ENCODE results near the gene GPX8.

Gene GPX8

GRCh38 chr5:55146080-55146479 lies 13.9 kb upstream of the GPX8 start:
- H3K36me3 ChIP-seq (ENCODE audit: control insufficient read depth in 2 of 2, insufficient read depth in 2 of 2, low read length in 2 of 2): no peaks in the 10 kb centered on the region
- no peak overlapping the region for H3K4me3 ChIP-seq (ENCODE audit: low read length in 2 of 2)
- H3K9me3 ChIP-seq (ENCODE audit: control insufficient read depth in 2 of 2, low read length in 2 of 2): no peaks in the 10 kb centered on the region
- no peaks in the 10 kb centered on the region for H3K4me1 ChIP-seq (ENCODE audit: control insufficient read depth, insufficient read depth, low read length)
- H3K27me3 ChIP-seq (ENCODE audit: control insufficient read depth in 1 of 2, insufficient read depth in 2 of 2, low read length in 2 of 2): peaks cover 4% of the 10 kb centered on the region in 2 donors
- no peak overlapping the region for H3K27ac ChIP-seq (ENCODE audit: low read length)
- no peak overlapping the region for H3K9ac ChIP-seq (ENCODE audit: low read length in 2 of 2)

DNA sequence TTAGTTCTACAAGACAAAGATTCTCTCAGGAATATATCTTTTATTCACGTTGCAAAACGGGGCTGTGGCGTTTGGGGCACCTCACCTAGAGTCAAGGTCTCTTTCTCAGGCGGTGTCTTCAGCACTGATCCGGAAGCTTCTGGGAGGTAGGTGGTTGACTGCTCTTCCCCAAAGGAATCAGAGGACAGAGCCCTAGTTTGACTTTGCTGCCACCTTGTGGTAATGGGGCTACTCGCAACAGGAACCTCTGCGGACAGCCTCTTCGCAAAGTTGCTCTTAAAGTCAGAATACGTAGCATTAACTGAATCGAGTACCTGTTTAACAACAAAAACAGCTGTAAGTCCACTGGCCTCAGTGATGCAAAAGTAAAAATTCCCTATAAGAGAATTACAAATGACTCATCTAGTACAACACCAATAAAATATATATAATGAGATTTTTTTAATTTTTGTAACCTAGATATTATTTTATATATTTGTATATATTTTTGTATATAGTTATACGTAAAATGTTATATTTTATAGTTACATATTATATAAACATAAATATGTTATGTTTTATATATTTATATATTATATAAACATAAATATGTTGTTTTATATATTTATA lies 13.3 kb upstream of the GPX8 start:
- H3K9ac ChIP-seq (ENCODE audit: low read length in 2 of 2): no peak overlapping the region
- no peaks in the 10 kb centered on the region for H3K9me3 ChIP-seq (ENCODE audit: control insufficient read depth in 2 of 2, low read length in 2 of 2)
- H3K4me1 ChIP-seq (ENCODE audit: control insufficient read depth, insufficient read depth, low read length): no peaks in the 10 kb centered on the region
- H3K4me3 ChIP-seq (ENCODE audit: low read length in 2 of 2): no peak overlapping the region
- H3K27me3 ChIP-seq (ENCODE audit: control insufficient read depth in 1 of 2, insufficient read depth in 2 of 2, low read length in 2 of 2): peaks cover 4% of the 10 kb centered on the region in 2 donors
- H3K27ac ChIP-seq (ENCODE audit: low read length): no peak overlapping the region
- no peaks in the 10 kb centered on the region for H3K36me3 ChIP-seq (ENCODE audit: control insufficient read depth in 2 of 2, insufficient read depth in 2 of 2, low read length in 2 of 2)

DNA sequence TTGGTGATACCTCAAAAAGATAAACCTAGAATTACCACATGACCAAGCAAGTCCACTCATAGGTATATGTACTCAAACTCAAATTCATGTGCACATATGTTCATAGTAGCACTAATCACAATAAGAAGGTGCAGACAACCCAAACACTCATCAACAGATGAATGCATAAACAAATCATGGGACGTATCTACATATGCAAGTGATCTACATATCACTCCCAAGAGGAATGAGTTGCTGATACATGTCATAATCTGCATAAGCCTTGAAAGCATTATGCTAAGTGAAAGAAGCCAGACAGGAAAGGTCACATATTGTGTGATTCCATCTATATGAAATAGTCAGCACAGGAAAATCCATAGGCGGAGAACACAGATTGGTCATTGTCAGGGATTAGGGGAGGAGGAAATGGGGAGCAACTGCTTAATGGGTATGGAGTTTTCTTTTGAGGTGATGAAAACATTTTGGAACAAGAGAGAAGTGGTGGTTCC lies 10.6 kb upstream of the GPX8 start:
- Histone ChIP-seq H3K9me3 (ENCODE audit: control insufficient read depth in 2 of 2, low read length in 2 of 2) (no peaks in the 10 kb centered on the region), H3K27ac (ENCODE audit: low read length) (no peak overlapping the region), H3K4me3 (ENCODE audit: low read length in 2 of 2) (no peak overlapping the region), H3K36me3 (ENCODE audit: control insufficient read depth in 2 of 2, insufficient read depth in 2 of 2, low read length in 2 of 2) (no peaks in the 10 kb centered on the region), H3K4me1 (ENCODE audit: control insufficient read depth, insufficient read depth, low read length) (no peaks in the 10 kb centered on the region), H3K9ac (ENCODE audit: low read length in 2 of 2) (no peak overlapping the region), H3K27me3 (ENCODE audit: control insufficient read depth in 1 of 2, insufficient read depth in 2 of 2, low read length in 2 of 2) (peaks cover 4 to 9% of the 10 kb centered on the region in 2 donors)

DNA sequence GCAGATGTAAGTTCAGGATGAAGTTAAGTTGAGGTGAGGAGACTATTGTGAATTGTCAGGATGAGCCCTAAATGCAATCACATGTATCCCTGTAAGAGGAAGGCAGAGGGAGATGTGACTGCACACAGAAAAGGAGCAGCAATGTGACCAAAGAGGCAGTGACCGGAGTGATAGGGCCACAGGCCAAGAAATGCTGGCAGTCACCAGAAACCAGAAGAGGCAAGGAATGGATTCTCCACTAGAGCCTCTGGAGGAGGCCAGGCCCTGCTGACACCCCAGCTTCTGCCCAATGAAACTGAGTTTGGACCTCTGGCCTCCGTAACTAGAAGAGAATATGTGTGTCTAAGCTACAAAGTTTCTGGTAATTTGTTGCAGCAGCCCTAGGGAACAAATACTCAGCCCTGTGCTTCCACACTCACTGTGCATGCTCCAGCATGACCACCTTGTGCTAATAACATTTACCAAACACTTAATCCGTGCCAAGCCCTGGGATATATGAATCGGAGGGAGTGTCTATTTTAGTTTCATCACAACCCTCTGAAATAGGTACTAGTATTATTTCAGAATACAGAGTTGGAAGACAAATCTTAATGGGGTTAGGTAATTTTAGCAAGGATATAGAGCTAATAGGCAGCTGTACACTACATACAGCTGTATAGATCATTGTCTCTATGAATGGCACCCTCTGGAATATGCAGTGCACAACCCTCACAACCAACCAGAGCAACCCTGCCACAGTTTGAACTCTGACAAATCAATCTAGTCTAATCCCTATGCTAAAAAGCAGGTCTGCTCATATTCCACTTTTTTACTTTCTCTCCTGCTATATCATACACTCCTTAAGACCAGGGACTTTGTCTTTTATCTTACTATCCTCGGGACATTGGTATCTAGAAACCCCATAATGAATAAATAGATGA lies 7.8 kb upstream of the GPX8 start:
- H3K36me3 ChIP-seq (ENCODE audit: control insufficient read depth in 2 of 2, insufficient read depth in 2 of 2, low read length in 2 of 2): no peaks in the 10 kb centered on the region
- H3K27me3 ChIP-seq (ENCODE audit: control insufficient read depth in 1 of 2, insufficient read depth in 2 of 2, low read length in 2 of 2): peaks cover 0 to 9% of the 10 kb centered on the region in 2 donors
- no peaks in the 10 kb centered on the region for H3K9me3 ChIP-seq (ENCODE audit: control insufficient read depth in 2 of 2, low read length in 2 of 2)
- no peak overlapping the region for H3K9ac ChIP-seq (ENCODE audit: low read length in 2 of 2)
- H3K4me3 ChIP-seq (ENCODE audit: low read length in 2 of 2): no peak overlapping the region
- no peaks in the 10 kb centered on the region for H3K4me1 ChIP-seq (ENCODE audit: control insufficient read depth, insufficient read depth, low read length)
- no peak overlapping the region for H3K27ac ChIP-seq (ENCODE audit: low read length)

- no peaks in the 10 kb centered on the region for H3K36me3 ChIP-seq (ENCODE audit: control insufficient read depth in 2 of 2, insufficient read depth in 2 of 2, low read length in 2 of 2)
- no peak overlapping the region for H3K27ac ChIP-seq (ENCODE audit: low read length)
- peaks cover 0 to 13% of the 10 kb centered on the region in 2 donors for H3K27me3 ChIP-seq (ENCODE audit: control insufficient read depth in 1 of 2, insufficient read depth in 2 of 2, low read length in 2 of 2)
These were observed 5.1 kb upstream of the GPX8 start for GRCh38 chr5:55154873-55155272.

DNA sequence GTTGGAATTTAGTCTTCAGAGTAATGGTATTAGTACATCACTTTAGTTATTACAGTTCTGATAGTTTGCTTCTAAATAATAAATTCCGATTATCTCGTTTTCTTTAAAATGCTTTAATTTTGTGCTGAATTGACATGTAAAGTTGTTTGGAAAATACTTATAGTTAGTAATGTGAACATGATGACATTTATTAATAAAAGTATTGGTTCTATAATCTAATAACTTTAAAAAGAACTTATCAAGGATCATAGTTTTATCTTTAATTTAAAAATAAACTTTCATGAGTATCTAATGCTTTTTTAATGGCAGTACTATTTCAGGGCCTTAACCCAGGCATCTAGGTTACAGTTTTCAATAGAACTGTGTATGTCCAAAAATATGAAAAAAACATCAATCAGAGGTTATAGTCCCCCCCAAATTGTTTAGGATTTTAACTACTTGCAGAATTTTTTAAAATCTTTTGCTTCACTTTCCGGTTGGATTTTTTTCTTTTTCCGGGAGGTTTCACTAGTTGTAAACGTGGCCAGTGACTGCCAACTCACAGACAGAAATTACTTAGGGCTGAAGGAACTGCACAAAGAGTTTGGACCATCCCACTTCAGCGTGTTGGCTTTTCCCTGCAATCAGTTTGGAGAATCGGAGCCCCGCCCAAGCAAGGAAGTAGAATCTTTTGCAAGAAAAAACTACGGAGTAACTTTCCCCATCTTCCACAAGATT lies 680 bp downstream of the GPX8 start:
- H3K36me3 ChIP-seq (ENCODE audit: control insufficient read depth in 2 of 2, insufficient read depth in 2 of 2, low read length in 2 of 2): no peaks in the 10 kb centered on the region
- no peak overlapping the region for H3K27ac ChIP-seq (ENCODE audit: low read length)
- peaks cover 3 to 20% of the 10 kb centered on the region in 2 donors for H3K27me3 ChIP-seq (ENCODE audit: control insufficient read depth in 1 of 2, insufficient read depth in 2 of 2, low read length in 2 of 2)
- peak overlapping the region; percentile 62 to 64 for H3K4me3 ChIP-seq (ENCODE audit: low read length in 2 of 2)
- H3K9ac ChIP-seq (ENCODE audit: low read length in 2 of 2): peak overlapping the region in 1 of 2 donors; percentile 3
- H3K9me3 ChIP-seq (ENCODE audit: control insufficient read depth in 2 of 2, low read length in 2 of 2): peaks cover 0 to 3% of the 10 kb centered on the region in 2 donors
- no peaks in the 10 kb centered on the region for H3K4me1 ChIP-seq (ENCODE audit: control insufficient read depth, insufficient read depth, low read length)

More at GRCh38 chr5:55154873-55155272, 5.1 kb upstream of the GPX8 start:
- Histone ChIP-seq H3K4me3 (ENCODE audit: low read length in 2 of 2) (no peak overlapping the region), H3K9ac (ENCODE audit: low read length in 2 of 2) (no peak overlapping the region), H3K4me1 (ENCODE audit: control insufficient read depth, insufficient read depth, low read length) (no peaks in the 10 kb centered on the region), H3K9me3 (ENCODE audit: control insufficient read depth in 2 of 2, low read length in 2 of 2) (no peaks in the 10 kb centered on the region)

- no peak overlapping the region for H3K9ac ChIP-seq (ENCODE audit: low read length in 2 of 2)
- peaks cover 0 to 4% of the 10 kb centered on the region in 2 donors for H3K36me3 ChIP-seq (ENCODE audit: control insufficient read depth in 2 of 2, insufficient read depth in 2 of 2, low read length in 2 of 2)
- H3K9me3 ChIP-seq (ENCODE audit: control insufficient read depth in 2 of 2, low read length in 2 of 2): peaks cover 0 to 4% of the 10 kb centered on the region in 2 donors
- H3K27me3 ChIP-seq (ENCODE audit: control insufficient read depth in 1 of 2, insufficient read depth in 2 of 2, low read length in 2 of 2): peaks cover 7 to 20% of the 10 kb centered on the region in 2 donors
- H3K27ac ChIP-seq (ENCODE audit: low read length): no peak overlapping the region
- no peak overlapping the region for H3K4me3 ChIP-seq (ENCODE audit: low read length in 2 of 2)
- H3K4me1 ChIP-seq (ENCODE audit: control insufficient read depth, insufficient read depth, low read length): no peaks in the 10 kb centered on the region
These were observed 2.7 kb downstream of the GPX8 start for GRCh38 chr5:55162666-55163065.

GRCh38 chr5:55171471-55171870 lies 11.5 kb downstream of the GPX8 start:
- Histone ChIP-seq H3K36me3 (ENCODE audit: control insufficient read depth in 2 of 2, insufficient read depth in 2 of 2, low read length in 2 of 2) (no peaks in the 10 kb centered on the region), H3K9ac (ENCODE audit: low read length in 2 of 2) (no peak overlapping the region), H3K27me3 (ENCODE audit: control insufficient read depth in 1 of 2, insufficient read depth in 2 of 2, low read length in 2 of 2) (peaks cover 32 to 46% of the 10 kb centered on the region in 2 donors), H3K9me3 (ENCODE audit: control insufficient read depth in 2 of 2, low read length in 2 of 2) (no peaks in the 10 kb centered on the region), H3K4me1 (ENCODE audit: control insufficient read depth, insufficient read depth, low read length) (peaks cover 14% of the 10 kb centered on the region), H3K4me3 (ENCODE audit: low read length in 2 of 2) (no peak overlapping the region), H3K27ac (ENCODE audit: low read length) (no peak overlapping the region)

DNA sequence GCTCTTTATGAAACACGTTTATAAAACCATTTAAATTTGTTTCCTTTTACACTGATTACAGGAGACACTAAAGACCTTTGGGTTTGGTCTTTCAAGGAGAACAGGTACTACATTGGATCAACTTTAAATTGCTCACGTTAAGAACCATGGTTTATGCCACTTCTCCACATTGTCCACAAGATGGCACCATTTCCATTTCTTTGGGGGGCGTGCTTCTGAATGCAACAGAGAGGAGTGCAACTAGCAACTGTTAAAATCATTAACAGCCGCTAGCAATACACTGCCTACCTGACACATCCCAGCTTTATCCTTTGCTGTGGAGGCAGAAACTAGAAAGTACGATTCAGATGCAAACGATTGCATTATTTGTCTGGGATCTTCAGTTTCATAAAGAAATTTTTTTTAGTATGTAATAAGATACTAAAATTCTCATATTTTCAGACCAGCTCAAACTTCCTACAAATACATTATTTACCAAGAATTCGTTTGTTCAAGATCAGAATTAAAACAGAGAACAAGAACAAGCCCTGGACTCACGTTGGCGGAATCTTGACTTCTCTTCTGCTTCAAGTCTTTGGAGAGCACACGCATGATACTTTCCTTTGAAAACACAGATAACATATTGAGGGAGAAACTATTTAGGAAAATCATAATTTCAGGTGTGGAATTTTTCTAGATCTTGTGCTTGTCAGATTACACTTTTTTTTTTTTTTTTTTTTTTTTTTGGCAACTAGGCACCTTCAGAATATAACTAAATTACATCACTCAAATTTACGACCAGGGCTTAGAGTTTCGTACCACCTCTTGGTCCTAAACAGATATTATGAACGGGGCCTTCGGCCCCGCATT lies 12.3 kb downstream of the GPX8 start:
- H3K4me3 ChIP-seq (ENCODE audit: low read length in 2 of 2): peak overlapping the region; percentile 68 to 73
- peaks cover 14% of the 10 kb centered on the region for H3K4me1 ChIP-seq (ENCODE audit: control insufficient read depth, insufficient read depth, low read length)
- H3K27me3 ChIP-seq (ENCODE audit: control insufficient read depth in 1 of 2, insufficient read depth in 2 of 2, low read length in 2 of 2): peaks cover 39 to 54% of the 10 kb centered on the region in 2 donors
- no peak overlapping the region for H3K9ac ChIP-seq (ENCODE audit: low read length in 2 of 2)
- H3K36me3 ChIP-seq (ENCODE audit: control insufficient read depth in 2 of 2, insufficient read depth in 2 of 2, low read length in 2 of 2): no peaks in the 10 kb centered on the region
- no peaks in the 10 kb centered on the region for H3K9me3 ChIP-seq (ENCODE audit: control insufficient read depth in 2 of 2, low read length in 2 of 2)
- no peak overlapping the region for H3K27ac ChIP-seq (ENCODE audit: low read length)
